ENCODE results near the gene CCDC146. TPM values are rescaled to one million over a fixed set of nuclear protein-coding genes. Genes with fewer than 3 reads are reported as not detected.
"Not testable (repeated sequence)": the region's sequence is repeated elsewhere in the genome, so short reads cannot be mapped to it uniquely, and the experiment has no call there.

CCDC146 gene
- total RNA-seq, 1 experiment from 2014 or later, result 2.2 TPM

DNA sequence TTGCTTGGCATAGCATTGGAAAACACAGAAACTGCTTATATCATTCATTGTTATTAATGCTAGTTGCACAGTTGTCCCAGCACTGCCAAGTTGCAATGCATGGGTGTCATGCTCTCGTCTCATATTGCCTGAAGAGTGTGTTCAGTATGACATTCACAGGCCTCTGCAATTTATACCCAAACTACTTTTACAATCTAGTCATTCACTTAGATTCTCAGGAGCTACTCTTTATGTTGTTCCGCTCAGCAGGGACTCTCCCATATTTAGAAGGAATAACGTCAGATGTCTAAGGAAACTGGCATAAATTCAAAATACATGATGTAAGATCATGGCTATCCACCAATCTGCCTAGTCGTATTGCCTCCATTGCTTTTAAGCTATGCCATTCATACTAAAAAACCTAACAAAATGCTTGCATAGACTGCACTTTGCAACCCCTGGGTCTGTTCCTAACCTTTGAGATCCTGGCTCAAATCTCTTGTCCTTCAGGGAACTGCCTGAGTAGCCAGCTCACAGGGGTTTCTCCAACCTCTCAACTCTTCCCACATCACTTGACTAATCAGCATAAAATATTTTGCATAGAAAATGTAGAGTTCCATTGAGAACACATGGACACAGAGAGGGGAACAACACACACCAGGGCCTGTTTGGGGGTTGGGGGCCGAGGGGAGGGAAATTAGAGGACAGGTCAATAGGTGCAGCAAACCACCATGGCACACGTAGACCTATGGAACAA, 50.2 kb downstream of the CCDC146 start:
- H3K27me3 ChIP-seq (replicated peaks; ENCODE audit: insufficient read depth, low read depth, low read length, poor library complexity); H3K9me3 ChIP-seq (ENCODE audit: low read depth, low read length, poor library complexity, severe bottlenecking); H3K36me3 ChIP-seq (ENCODE audit: insufficient read depth, low read length, poor library complexity, severe bottlenecking); H3K4me1 ChIP-seq (ENCODE audit: insufficient read depth, low read length, poor library complexity, severe bottlenecking); CTCF ChIA-PET; POLR2A ChIA-PET (ENCODE audit: low non-redundant PET); H3K27ac ChIP-seq (ENCODE audit: low read depth, low read length, poor library complexity, severe bottlenecking); intact Hi-C loops (cut with micrococcal nuclease; ENCODE audit: unreplicated experiment); H3K4me3 ChIP-seq (ENCODE audit: low read depth, low read length, poor library complexity, severe bottlenecking); BruUV-seq (replicated peaks): not testable (repeated sequence)
- peak; percentile 10 for DNase-seq (ENCODE audit: low spot score)

DNA sequence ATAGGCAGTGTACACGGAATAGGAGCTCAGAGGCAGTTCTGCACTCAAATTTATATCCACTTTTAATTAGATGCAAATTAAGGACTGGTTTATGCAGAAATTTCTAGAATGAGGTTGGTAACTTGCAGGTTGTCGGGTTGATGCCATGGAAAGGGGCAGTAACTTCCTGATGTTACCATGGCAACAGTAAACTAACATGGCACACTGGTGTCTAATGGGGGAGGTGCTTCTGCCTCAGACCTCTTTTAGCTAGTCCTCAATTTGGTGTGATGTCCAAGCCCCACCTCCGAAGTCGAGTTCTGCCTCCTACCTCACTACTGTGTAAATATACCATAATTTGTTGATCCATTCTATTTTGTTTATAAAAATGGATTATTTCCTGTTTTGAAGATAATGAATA, 52.0 kb downstream of the CCDC146 start:
- POLR2A ChIA-PET (ENCODE audit: low non-redundant PET); H3K9me3 ChIP-seq (ENCODE audit: low read depth, low read length, poor library complexity, severe bottlenecking); BruUV-seq (replicated peaks); H3K36me3 ChIP-seq (ENCODE audit: insufficient read depth, low read length, poor library complexity, severe bottlenecking); CTCF ChIA-PET; H3K4me3 ChIP-seq (ENCODE audit: low read depth, low read length, poor library complexity, severe bottlenecking); H3K27me3 ChIP-seq (replicated peaks; ENCODE audit: insufficient read depth, low read depth, low read length, poor library complexity); DNase-seq (ENCODE audit: low spot score); intact Hi-C loops (cut with micrococcal nuclease; ENCODE audit: unreplicated experiment); H3K4me1 ChIP-seq (ENCODE audit: insufficient read depth, low read length, poor library complexity, severe bottlenecking); H3K27ac ChIP-seq (ENCODE audit: low read depth, low read length, poor library complexity, severe bottlenecking): not testable (repeated sequence)

DNA sequence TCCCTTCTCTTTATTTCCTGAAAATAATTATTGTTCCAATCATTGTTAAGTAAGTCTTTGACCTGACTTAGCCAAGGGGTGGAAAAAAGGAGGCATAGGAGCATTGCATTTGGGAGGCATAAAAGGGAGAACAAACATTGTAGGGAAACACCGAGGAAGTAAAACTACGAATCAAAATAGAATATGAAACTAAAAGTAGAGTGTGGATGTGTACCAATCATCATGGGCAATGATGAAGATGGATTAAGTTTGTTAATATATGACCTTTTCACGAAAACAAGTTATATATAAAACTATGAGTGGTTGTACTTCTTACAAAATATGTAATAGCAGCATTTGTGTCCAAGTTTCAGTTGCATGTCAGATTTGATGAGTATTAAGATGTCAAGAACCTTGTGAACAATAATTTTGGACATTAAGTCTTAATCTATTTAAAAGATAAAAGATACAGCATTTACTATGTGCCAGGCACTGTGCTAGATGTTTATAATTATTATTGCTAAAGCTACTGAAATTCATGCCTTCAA, 52.9 kb downstream of the CCDC146 start:
- H3K9me3 ChIP-seq (ENCODE audit: low read depth, low read length, poor library complexity, severe bottlenecking); POLR2A ChIA-PET (ENCODE audit: low non-redundant PET); H3K36me3 ChIP-seq (ENCODE audit: insufficient read depth, low read length, poor library complexity, severe bottlenecking); H3K27ac ChIP-seq (ENCODE audit: low read depth, low read length, poor library complexity, severe bottlenecking); H3K4me1 ChIP-seq (ENCODE audit: insufficient read depth, low read length, poor library complexity, severe bottlenecking); H3K27me3 ChIP-seq (replicated peaks; ENCODE audit: insufficient read depth, low read depth, low read length, poor library complexity); H3K4me3 ChIP-seq (ENCODE audit: low read depth, low read length, poor library complexity, severe bottlenecking); intact Hi-C loops (cut with micrococcal nuclease; ENCODE audit: unreplicated experiment); CTCF ChIA-PET; DNase-seq (ENCODE audit: low spot score); BruUV-seq (replicated peaks): not testable (repeated sequence)

DNA sequence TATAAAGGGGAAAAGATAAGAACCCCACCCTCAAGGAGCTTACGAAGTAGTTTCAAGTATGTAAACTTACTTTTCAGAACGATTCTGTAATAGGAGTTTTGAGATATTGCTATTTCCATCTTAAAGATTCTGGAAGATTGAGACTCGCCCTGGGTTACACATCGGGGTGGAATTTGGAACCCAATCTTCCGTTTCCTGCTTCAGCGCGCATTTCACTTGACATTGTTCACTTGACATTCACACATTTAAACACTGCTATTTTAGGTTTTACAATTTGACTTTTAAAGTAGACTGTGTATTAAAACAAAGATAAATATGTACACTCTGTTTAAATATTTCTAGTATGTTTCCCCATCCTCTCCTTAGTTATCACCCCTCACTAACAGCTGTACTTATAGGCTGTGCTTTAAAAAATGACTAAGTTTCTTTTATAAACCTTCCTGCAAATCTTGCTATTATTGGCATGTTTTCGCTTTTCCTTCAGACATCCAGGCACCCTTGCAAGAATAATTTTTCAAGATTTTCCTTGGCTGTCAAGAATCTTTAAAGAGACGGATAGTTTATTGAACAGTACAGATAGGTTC, 55.0 kb downstream of the CCDC146 start:
- POLR2A ChIA-PET (ENCODE audit: low non-redundant PET); H3K9me3 ChIP-seq (ENCODE audit: low read depth, low read length, poor library complexity, severe bottlenecking); H3K4me3 ChIP-seq (ENCODE audit: low read depth, low read length, poor library complexity, severe bottlenecking); H3K36me3 ChIP-seq (ENCODE audit: insufficient read depth, low read length, poor library complexity, severe bottlenecking); intact Hi-C loops (cut with micrococcal nuclease; ENCODE audit: unreplicated experiment); H3K27ac ChIP-seq (ENCODE audit: low read depth, low read length, poor library complexity, severe bottlenecking); H3K27me3 ChIP-seq (replicated peaks; ENCODE audit: insufficient read depth, low read depth, low read length, poor library complexity); CTCF ChIA-PET; H3K4me1 ChIP-seq (ENCODE audit: insufficient read depth, low read length, poor library complexity, severe bottlenecking); BruUV-seq (replicated peaks); DNase-seq (ENCODE audit: low spot score): not testable (repeated sequence)

DNA sequence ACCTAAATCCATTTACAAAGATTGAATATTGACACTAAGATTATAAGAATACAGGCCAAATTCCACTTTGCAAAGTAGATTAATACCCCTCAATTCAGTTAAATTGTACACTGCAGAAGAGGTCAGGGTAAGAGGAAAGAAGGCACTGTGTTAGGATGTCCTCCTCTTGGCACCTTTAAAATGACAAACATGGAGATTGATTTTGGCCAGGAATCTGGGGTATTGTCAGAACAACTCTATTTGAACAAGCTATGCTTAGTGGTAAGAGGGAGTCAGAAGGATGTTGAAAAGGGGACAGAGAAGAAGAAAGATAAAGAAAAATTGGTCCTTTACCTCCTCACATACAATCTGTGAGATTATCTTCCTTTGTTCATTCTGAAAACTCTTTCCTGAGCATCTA, 55.6 kb downstream of the CCDC146 start:
- H3K9me3 ChIP-seq (ENCODE audit: low read depth, low read length, poor library complexity, severe bottlenecking); H3K4me1 ChIP-seq (ENCODE audit: insufficient read depth, low read length, poor library complexity, severe bottlenecking); BruUV-seq (replicated peaks); H3K4me3 ChIP-seq (ENCODE audit: low read depth, low read length, poor library complexity, severe bottlenecking); DNase-seq (ENCODE audit: low spot score); H3K27me3 ChIP-seq (replicated peaks; ENCODE audit: insufficient read depth, low read depth, low read length, poor library complexity); H3K27ac ChIP-seq (ENCODE audit: low read depth, low read length, poor library complexity, severe bottlenecking); H3K36me3 ChIP-seq (ENCODE audit: insufficient read depth, low read length, poor library complexity, severe bottlenecking); intact Hi-C loops (cut with micrococcal nuclease; ENCODE audit: unreplicated experiment); CTCF ChIA-PET; POLR2A ChIA-PET (ENCODE audit: low non-redundant PET): not testable (repeated sequence)

Measured in A673 (cell line).